SK-N-SH (cell line): Measurements from ENCODE around the gene TET2. TPM values are rescaled to one million over a fixed set of nuclear protein-coding genes. Genes with fewer than 3 reads are reported as not detected.

ENCODE experiments used
- CTCF ChIA-PET: fragments of 300-600, 350-600 bp; formaldehyde crosslinking; extraction: SDS; loops from one replicate; lab custom pipeline; 2021; lab: Yijun Ruan, JAX
- POLR2A ChIA-PET: fragments of 350-600 bp; sonication (Branson Sonifier 250); formaldehyde crosslinking; extraction: SDS; loops from one replicate; lab custom pipeline; 2020; ENCODE audit warnings: antibody characterized with exemption, inconsistent platforms; lab: Yijun Ruan, JAX
- DNase-seq: peaks from one replicate; pipeline ENCODE4 v3.0.0; 2012
- H2AFZ ChIP-seq: fragments of 200-600 bp; sonication (generic); 2 replicates; pipeline ENCODE4 v1.8.1; 2016; ENCODE audit warnings: antibody characterized with exemption, mild to moderate bottlenecking, low read depth
- H3F3A ChIP-seq: fragments of 200-600 bp; sonication (generic); replicated peaks from 2 replicates; pipeline ENCODE3; 2016; ENCODE audit warnings: antibody characterized with exemption, mild to moderate bottlenecking; ENCODE audit not compliant: insufficient read depth
- H3K27ac ChIP-seq, 2 experiments: fragments of 200-500 bp in 1 of 2; fragments of 200-600 bp in 1 of 2; sonication (Bioruptor generic) in 1 of 2; sonication (generic), shearing (Covaris generic) in 1 of 2; 2 replicates each; pipeline versions ENCODE4 v1.5.1 to v1.6.1; 2014 to 2016; ENCODE audit warnings: low read depth in 2 of 2, inconsistent platforms in 1 of 2, low read length in 1 of 2, mild to moderate bottlenecking in 1 of 2, mixed read lengths in 1 of 2
- H3K27me3 ChIP-seq: fragments of 200-600 bp; sonication (generic), shearing (Covaris generic); 2 replicates; pipeline ENCODE4 v1.6.1; 2016; ENCODE audit warnings: mixed run types; ENCODE audit not compliant: insufficient read depth
- H3K36me3 ChIP-seq, 2 experiments: fragments of 200-500 bp in 1 of 2; fragments of 200-600 bp in 1 of 2; sonication (Bioruptor generic) in 1 of 2; sonication (generic) in 1 of 2; replicated peaks in 1 of 2; 2 replicates each; pipeline versions ENCODE3 to v1.5.1; 2014 to 2016; ENCODE audit warnings: low read length in 1 of 2, mild to moderate bottlenecking in 1 of 2; ENCODE audit not compliant: insufficient read depth in 2 of 2, control insufficient read depth in 1 of 2
- H3K4me1 ChIP-seq, 2 experiments: fragments of 200-500 bp in 1 of 2; fragments of 200-600 bp in 1 of 2; sonication (Bioruptor generic) in 1 of 2; sonication (generic), shearing (Covaris generic) in 1 of 2; 2 replicates each; pipeline versions ENCODE4 v1.5.1 to v1.6.1; 2014 to 2016; ENCODE audit warnings: low read depth in 1 of 2, low read length in 1 of 2, mixed run types in 1 of 2; ENCODE audit not compliant: insufficient read depth in 2 of 2, control insufficient read depth in 1 of 2
- H3K4me2 ChIP-seq: fragments of 200-600 bp; sonication (generic), shearing (Covaris generic); 2 replicates; pipeline ENCODE4 v1.6.1; 2017; ENCODE audit warnings: mixed run types
- H3K4me3 ChIP-seq, 2 experiments: fragments of 200-500 bp in 1 of 2; fragments of 200-600 bp in 1 of 2; sonication (Bioruptor generic) in 1 of 2; sonication (generic), shearing (Covaris generic) in 1 of 2; 2 replicates each; pipeline versions ENCODE4 v1.5.1 to v1.8.1; 2014 to 2016; ENCODE audit warnings: low read depth in 2 of 2, inconsistent platforms in 1 of 2, low read length in 1 of 2, mild to moderate bottlenecking in 1 of 2, mixed read lengths in 1 of 2, moderate library complexity in 1 of 2
- H3K79me2 ChIP-seq: fragments of 200-600 bp; sonication (generic); 2 replicates; pipeline ENCODE4 v1.8.1; 2017; ENCODE audit warnings: mild to moderate bottlenecking; ENCODE audit not compliant: insufficient read depth
- H3K9ac ChIP-seq: fragments of 200-600 bp; sonication (generic); 2 replicates; pipeline ENCODE4 v1.6.1; 2017; ENCODE audit warnings: mixed run types
- H3K9me2 ChIP-seq: fragments of 200-600 bp; sonication (generic); 2 replicates; pipeline ENCODE4 v1.6.1; 2017; ENCODE audit warnings: mixed run types
- H3K9me3 ChIP-seq: fragments of 200-600 bp; sonication (generic); 2 replicates; pipeline ENCODE4 v1.6.1; 2017; ENCODE audit warnings: mixed run types, mild to moderate bottlenecking, moderate library complexity
- H4K20me1 ChIP-seq: fragments of 200-600 bp; sonication (generic); 2 replicates; pipeline ENCODE4 v1.6.1; 2017; ENCODE audit warnings: mild to moderate bottlenecking, mixed run types; ENCODE audit not compliant: insufficient read depth
- CHD2 ChIP-seq: fragments of 150-350 bp; IDR thresholded peaks from 2 replicates; pipeline ENCODE4 v1.6.1; 2018; ENCODE audit warnings: low read length; ENCODE audit not compliant: partially characterized antibody
- ELF1 ChIP-seq: IDR thresholded peaks from 2 replicates; pipeline ENCODE4 v1.4.0; 2012
- EZH2phosphoT487 ChIP-seq: fragments of 200-600 bp; sonication (generic); IDR thresholded peaks from 2 replicates; pipeline ENCODE4 v1.6.1; 2017; ENCODE audit warnings: low read depth, mixed run types, mild to moderate bottlenecking, antibody characterized with exemption, moderate library complexity, borderline replicate concordance
- FOSL2 ChIP-seq: IDR thresholded peaks from 2 replicates; pipeline ENCODE4 v1.4.0; 2012; ENCODE audit warnings: low read depth, mild to moderate bottlenecking, moderate library complexity, borderline replicate concordance
- FOXJ3 ChIP-seq: sonication (generic); formaldehyde crosslinking; IDR thresholded peaks from 2 replicates; pipeline ENCODE4 v1.5.1; 2020; ENCODE audit warnings: mild to moderate bottlenecking, missing genetic modification reagents
- FOXM1 ChIP-seq: IDR thresholded peaks from 2 replicates; pipeline ENCODE4 v1.4.0; 2012; ENCODE audit warnings: low read depth, mild to moderate bottlenecking
- GABPA ChIP-seq: IDR thresholded peaks from 2 replicates; pipeline ENCODE4 v1.4.0; 2012; ENCODE audit warnings: low read depth, mild to moderate bottlenecking
- JUND ChIP-seq: IDR thresholded peaks from 2 replicates; pipeline ENCODE4 v1.4.0; 2012
- MAX ChIP-seq: IDR thresholded peaks from 2 replicates; pipeline ENCODE4 v1.4.0; 2012; ENCODE audit warnings: low read depth
- MXI1 ChIP-seq: IDR thresholded peaks from 2 replicates; pipeline ENCODE4 v1.6.1; 2012; ENCODE audit warnings: mild to moderate bottlenecking, low read depth, low read length, improper control_type of control experiment
- NFIC ChIP-seq: IDR thresholded peaks from 2 replicates; pipeline ENCODE4 v1.4.0; 2012; ENCODE audit warnings: borderline replicate concordance
- RFX5 ChIP-seq: IDR thresholded peaks from 2 replicates; pipeline ENCODE4 v1.6.1; 2012; ENCODE audit warnings: mild to moderate bottlenecking, improper control_type of control experiment, low read length
- RXRA ChIP-seq: IDR thresholded peaks from 2 replicates; pipeline ENCODE4 v1.4.0; 2012; ENCODE audit warnings: low read depth, mild to moderate bottlenecking, borderline replicate concordance
- SIN3A ChIP-seq: IDR thresholded peaks from 2 replicates; pipeline ENCODE4 v1.6.1; 2012; ENCODE audit warnings: low read depth, mild to moderate bottlenecking, low read length, moderate library complexity, borderline replicate concordance
- SMC3 ChIP-seq: IDR thresholded peaks from 2 replicates; pipeline ENCODE4 v1.6.1; 2012; ENCODE audit warnings: low read depth, low read length, improper control_type of control experiment
- TAF1 ChIP-seq: IDR thresholded peaks from 2 replicates; pipeline ENCODE4 v1.6.1; 2012; ENCODE audit warnings: low read depth, mild to moderate bottlenecking, low read length, moderate library complexity, borderline replicate concordance
- TEAD4 ChIP-seq: IDR thresholded peaks from 2 replicates; pipeline ENCODE4 v1.4.0; 2012; ENCODE audit warnings: mild to moderate bottlenecking, borderline replicate concordance; ENCODE audit not compliant: insufficient read depth
- USF1 ChIP-seq: IDR thresholded peaks from 2 replicates; pipeline ENCODE4 v1.4.0; 2012; ENCODE audit warnings: low read depth, borderline replicate concordance
- YY1 ChIP-seq: IDR thresholded peaks from 2 replicates; pipeline ENCODE4 v1.4.0; 2012; ENCODE audit warnings: low read depth, mild to moderate bottlenecking
- WGBS: methylation state at CpG from one replicate; pipeline ENCODE4 v1.1.6; 2017; ENCODE audit warnings: low lambda C conversion rate; 5-methylcytosine and 5-hydroxymethylcytosine counted together
- polyA plus RNA-seq, 3 experiments: library from polyadenylated mRNA; depleted of rRNA; stranded (reverse); fragments of >200 nt; gene quantifications; 2 replicates each; pipeline ENCODE4 v1.2.3, GENCODE V29; 2012
- TF ChIP-seq, protein P1 (sequence below): IDR thresholded peaks from 2 replicates; pipeline ENCODE4; 2012
- TF ChIP-seq, protein P2 (sequence below): fragments of 200-600 bp; sonication (generic); IDR thresholded peaks from 2 replicates; pipeline ENCODE4 v1.6.1; 2017; ENCODE audit warnings: antibody characterized with exemption, mild to moderate bottlenecking, moderate library complexity

TET2 gene
- polyA plus RNA-seq, 1 of the 3 experiments (the other 2 are of a cell fraction): 3.5 TPM

GRCh38 chr4:105192474-105192873 is 45.8 kb downstream of the TET2 start (continued):
- TF ChIP-seq EZH2phosphoT487 (no peak), JUND (0 out of 2 replicates have a peak, but pooled peaks have one; percentile 16), CHD2 (no peak), TAF1 (no peak), TEAD4 (peak; percentile 10; the same call in 1 of the 2 replicates)
- TF ChIP-seq, protein P1, sequence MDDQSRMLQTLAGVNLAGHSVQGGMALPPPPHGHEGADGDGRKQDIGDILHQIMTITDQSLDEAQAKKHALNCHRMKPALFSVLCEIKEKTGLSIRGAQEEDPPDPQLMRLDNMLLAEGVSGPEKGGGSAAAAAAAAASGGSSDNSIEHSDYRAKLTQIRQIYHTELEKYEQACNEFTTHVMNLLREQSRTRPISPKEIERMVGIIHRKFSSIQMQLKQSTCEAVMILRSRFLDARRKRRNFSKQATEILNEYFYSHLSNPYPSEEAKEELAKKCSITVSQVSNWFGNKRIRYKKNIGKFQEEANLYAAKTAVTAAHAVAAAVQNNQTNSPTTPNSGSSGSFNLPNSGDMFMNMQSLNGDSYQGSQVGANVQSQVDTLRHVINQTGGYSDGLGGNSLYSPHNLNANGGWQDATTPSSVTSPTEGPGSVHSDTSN: no peak
- TF ChIP-seq, all 33 proteins: peak for 4

GRCh38 chr4:105192910-105193309 is 46.2 kb downstream of the TET2 start:
- Histone ChIP-seq H3K27ac (peak overlapping the region; percentile 43 to 88; a peak in 3 of 4 replicates), H3K27me3 (no peaks in the 10 kb centered on the region), H4K20me1 (no peaks in the 10 kb centered on the region; the same call in 1 of the 2 replicates), H3K9me2 (no peaks in the 10 kb centered on the region), H3F3A (peaks cover 43% of the 10 kb centered on the region), H3K4me2 (peak overlapping the region; percentile 45), H3K9ac (peak overlapping the region; percentile 50; the same call in 1 of the 2 replicates), H3K4me1 (peaks cover 0 to 61% of the 10 kb centered on the region in 2 experiments), H2AFZ (no peak overlapping the region), H3K9me3 (no peaks in the 10 kb centered on the region), H3K36me3 (peaks cover 10 to 11% of the 10 kb centered on the region in 2 experiments), H3K4me3 (no peak overlapping the region), H3K79me2 (peaks cover 61% of the 10 kb centered on the region)
- 79% methylated on average over 1 of the region's 1 CpG for WGBS
- DNase-seq: no peak
- TF ChIP-seq MXI1 (no peak), ELF1 (no peak), YY1 (no peak), EZH2phosphoT487 (no peak), TAF1 (no peak), CHD2 (no peak), GABPA (no peak), RFX5 (no peak), NFIC (no peak), FOSL2 (no peak), FOXJ3 (CRISPR knock-in tag) (no peak), SMC3 (no peak), MAX (no peak), SIN3A (no peak), RXRA (no peak), TEAD4 (no peak), FOXM1 (no peak), USF1 (no peak), JUND (no peak)
- TF ChIP-seq, protein P2, sequence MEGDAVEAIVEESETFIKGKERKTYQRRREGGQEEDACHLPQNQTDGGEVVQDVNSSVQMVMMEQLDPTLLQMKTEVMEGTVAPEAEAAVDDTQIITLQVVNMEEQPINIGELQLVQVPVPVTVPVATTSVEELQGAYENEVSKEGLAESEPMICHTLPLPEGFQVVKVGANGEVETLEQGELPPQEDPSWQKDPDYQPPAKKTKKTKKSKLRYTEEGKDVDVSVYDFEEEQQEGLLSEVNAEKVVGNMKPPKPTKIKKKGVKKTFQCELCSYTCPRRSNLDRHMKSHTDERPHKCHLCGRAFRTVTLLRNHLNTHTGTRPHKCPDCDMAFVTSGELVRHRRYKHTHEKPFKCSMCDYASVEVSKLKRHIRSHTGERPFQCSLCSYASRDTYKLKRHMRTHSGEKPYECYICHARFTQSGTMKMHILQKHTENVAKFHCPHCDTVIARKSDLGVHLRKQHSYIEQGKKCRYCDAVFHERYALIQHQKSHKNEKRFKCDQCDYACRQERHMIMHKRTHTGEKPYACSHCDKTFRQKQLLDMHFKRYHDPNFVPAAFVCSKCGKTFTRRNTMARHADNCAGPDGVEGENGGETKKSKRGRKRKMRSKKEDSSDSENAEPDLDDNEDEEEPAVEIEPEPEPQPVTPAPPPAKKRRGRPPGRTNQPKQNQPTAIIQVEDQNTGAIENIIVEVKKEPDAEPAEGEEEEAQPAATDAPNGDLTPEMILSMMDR: no peak
- ChIA-PET POLR2A (no interaction called here), CTCF (no interaction called here)
